ENCODE data around the gene ELP5.

ELP5 gene

GRCh38 chr17:7258731-7259554 is 6.9 kb downstream of the ELP5 start:
- no peak for TF ChIP-seq CTCF (IDR thresholded peaks at IDR 0.05)

DNA sequence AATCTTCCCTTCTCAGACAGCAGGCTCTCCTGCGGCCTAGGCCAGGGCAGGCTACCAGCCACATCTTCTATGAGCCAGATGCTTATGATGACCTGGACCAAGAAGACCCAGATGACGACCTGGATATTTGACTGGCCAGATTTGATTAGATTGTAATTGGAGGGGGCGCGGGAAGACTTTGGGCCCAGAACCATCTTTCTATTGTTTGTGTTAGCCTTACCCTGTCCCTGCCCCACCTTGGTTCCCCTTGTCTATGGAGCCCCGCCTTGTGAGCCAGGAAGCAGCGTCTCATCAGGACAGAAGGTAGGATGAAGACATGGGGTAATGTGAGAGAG is 7.5 kb downstream of the ELP5 start:
- no peak for TF ChIP-seq CTCF (IDR thresholded peaks at IDR 0.05)

GRCh38 chr17:7260151-7260550 is 8.1 kb downstream of the ELP5 start:
- no peak for TF ChIP-seq CTCF (IDR thresholded peaks at IDR 0.05)

- TF ChIP-seq CTCF (IDR thresholded peaks at IDR 0.05), result no peak
These were observed 8.8 kb downstream of the ELP5 start for GRCh38 chr17:7260651-7261378.

GRCh38 chr17:7261379-7262191 is 9.6 kb downstream of the ELP5 start:
- no peak for TF ChIP-seq CTCF (IDR thresholded peaks at IDR 0.05)

DNA sequence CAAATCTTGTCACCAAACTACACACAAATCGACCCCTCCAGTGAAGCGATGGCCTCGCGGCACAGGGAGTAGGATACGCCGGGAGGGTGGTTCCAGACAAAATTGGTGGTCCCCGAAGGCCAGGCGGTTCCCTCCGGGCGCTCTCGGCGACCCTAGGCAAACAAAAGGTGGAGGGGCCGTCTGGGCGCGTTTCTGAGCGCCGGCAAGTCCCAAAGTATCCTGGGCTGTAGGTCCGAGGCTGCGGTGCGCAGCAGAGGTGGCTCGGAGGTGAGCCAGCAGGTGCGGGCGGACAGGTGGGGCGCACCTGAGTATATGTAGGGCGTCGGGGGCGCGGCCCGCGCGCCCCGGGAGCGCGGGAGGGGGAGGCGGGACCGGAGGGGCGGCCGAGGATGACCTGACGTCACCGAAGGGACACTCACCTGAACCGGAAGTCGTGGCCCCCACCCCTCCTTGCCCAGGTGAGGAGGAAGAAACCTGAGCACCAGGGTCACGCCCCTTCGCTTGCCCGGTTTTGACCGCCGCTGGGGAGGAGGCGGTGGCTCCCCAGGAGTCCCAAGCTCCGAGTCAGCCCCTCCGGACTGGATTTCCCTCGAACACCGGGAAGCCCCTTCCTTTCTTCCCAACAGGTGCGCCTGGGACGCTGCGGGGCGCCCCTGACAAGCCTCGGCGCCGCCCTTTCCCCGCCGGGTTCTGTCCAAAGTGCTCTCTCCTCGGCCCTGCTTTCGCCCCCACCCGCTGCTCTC is 10.3 kb downstream of the ELP5 start, which contains the start of gene CLDN7:
Gene CLDN7, minus strand, starts transcription at position 287 of the 743 bp plus-strand sequence. CDS start 435 bp downstream, outside the sequence.
- TF ChIP-seq CTCF (IDR thresholded peaks at IDR 0.05), result no peak; the same call in 1 of the 2 replicates

Measured in LNCAP (cell line).